HPDE6-E6E7 (cell line): ENCODE results near the gene ACTN2.
A peak's percentile ranks its signal among the peaks of the same experiment; 100 is the strongest.

ENCODE experiments used
- DNase-seq: peaks from one replicate; pipeline ENCODE4 v3.0.0; 2011; ENCODE audit warnings: missing footprints; ENCODE audit errors: extremely low spot score

The ACTN2 gene

GRCh38 chr1:236773919-236774318 lies 87.6 kb downstream of the ACTN2 start:
- no peak for DNase-seq

GRCh38 chr1:236774926-236775325 lies 88.6 kb downstream of the ACTN2 start:
- DNase-seq: no peak

GRCh38 chr1:236779312-236779711 lies 93.0 kb downstream of the ACTN2 start:
- no peak for DNase-seq

GRCh38 chr1:236785477-236785876 lies 99.2 kb downstream of the ACTN2 start:
- no peak for DNase-seq

- no peak for DNase-seq
Measured at GRCh38 chr1:236786453-236786852, 100.2 kb downstream of the ACTN2 start.

- DNase-seq: no peak
Measured at GRCh38 chr1:236794585-236795034, 108.3 kb downstream of the ACTN2 start.

GRCh38 chr1:236795035-236795756 lies 108.9 kb downstream of the ACTN2 start, which contains the start of gene MTR:
Gene MTR, plus strand, starts transcription at chr1:236795292. Its CDS starts 412 bp downstream, at chr1:236795704.
- DNase-seq: peak; percentile 99

- no peak for DNase-seq
Measured at GRCh38 chr1:236795757-236796667, 109.7 kb downstream of the ACTN2 start.

GRCh38 chr1:236799001-236799400 lies 112.7 kb downstream of the ACTN2 start:
- DNase-seq: no peak

GRCh38 chr1:236800002-236800620 lies 113.8 kb downstream of the ACTN2 start:
- no peak for DNase-seq

GRCh38 chr1:236800623-236801022 lies 114.3 kb downstream of the ACTN2 start:
- DNase-seq: no peak

- no peak for DNase-seq
Measured at GRCh38 chr1:236802264-236802663, 116.0 kb downstream of the ACTN2 start.

- DNase-seq: no peak
Measured at GRCh38 chr1:236806634-236807033, 120.3 kb downstream of the ACTN2 start.

- DNase-seq: no peak
Measured at GRCh38 chr1:236808005-236808404, 121.7 kb downstream of the ACTN2 start.

- no peak for DNase-seq
Measured at GRCh38 chr1:236808564-236809130, 122.3 kb downstream of the ACTN2 start.

GRCh38 chr1:236809148-236809547 lies 122.8 kb downstream of the ACTN2 start:
- DNase-seq: no peak

- no peak for DNase-seq
Measured at GRCh38 chr1:236810018-236810417, 123.7 kb downstream of the ACTN2 start.

GRCh38 chr1:236812334-236813030 lies 126.2 kb downstream of the ACTN2 start:
- DNase-seq: no peak
